Measurements from ENCODE around the gene DENND2D. TPM values are rescaled to one million over a fixed set of nuclear protein-coding genes. Genes with fewer than 3 reads are reported as not detected.

The DENND2D gene
- total RNA-seq, 2 experiments from 2014 or later: 60.7 to 62.0 TPM

DNA sequence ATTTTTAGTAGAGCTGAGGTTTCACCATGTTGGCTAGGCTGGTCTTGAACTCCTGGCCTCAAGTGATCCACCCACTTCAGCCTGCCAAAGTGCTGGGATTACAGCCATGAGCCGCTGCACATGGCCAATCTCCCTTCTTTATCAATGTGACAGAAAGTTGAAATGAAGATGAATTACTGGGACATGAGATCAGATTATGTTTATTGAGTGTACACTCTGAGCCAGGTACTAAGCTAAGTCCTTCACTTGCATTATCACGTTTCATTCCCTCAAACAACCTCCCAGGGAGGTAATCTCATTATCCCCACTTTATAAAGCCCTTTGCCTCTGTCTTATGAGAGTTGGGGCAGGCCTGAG, 20.8 kb upstream of the DENND2D start:
- H3K4me3 ChIP-seq (ENCODE audit: low read length): peak overlapping the region; percentile 42
- H3K27ac Mint-ChIP-seq: peak overlapping the region; percentile 98
- intact Hi-C loops (cut with DNase I, micrococcal nuclease): loop anchor here (1.0 to 10.0 kb wide), 6 partner anchors 34 to 548 kb away; partner anchors contain the start of genes ATP5PB (in 1 of the 2), CD53 (in 1 of the 2) and WDR77 (in 1 of the 2)

DNA sequence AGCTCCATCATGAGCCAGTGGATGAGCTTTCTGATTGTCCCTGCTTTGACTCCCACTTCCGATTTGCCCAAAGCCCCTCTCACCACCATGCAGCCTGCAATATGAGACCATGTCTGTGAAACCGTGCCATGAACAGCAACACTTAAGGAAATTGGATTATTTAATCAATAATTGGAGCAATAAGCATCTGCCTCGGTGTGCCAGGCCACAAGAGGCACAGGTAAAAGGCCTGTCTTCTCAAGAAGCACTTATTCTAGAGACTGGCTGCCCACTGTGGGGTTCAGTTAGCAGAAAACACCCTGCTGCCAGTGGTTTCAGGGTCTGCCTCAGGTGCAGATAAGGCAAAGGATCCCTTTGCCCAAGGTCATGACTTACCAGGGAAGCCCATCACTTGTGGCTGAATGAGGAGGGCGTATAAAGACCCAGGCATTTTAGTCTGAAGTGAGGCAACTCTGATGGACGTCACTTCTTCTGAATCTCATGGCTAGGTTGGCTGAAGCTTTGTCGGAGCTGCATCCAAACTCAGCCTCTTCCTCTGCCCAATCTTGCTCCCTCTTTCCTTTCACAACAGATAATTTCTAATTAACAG, 19.9 kb upstream of the DENND2D start:
- Histone ChIP-seq H3K4me3 (ENCODE audit: low read length) (peak overlapping the region; percentile 1), H3K27ac (ENCODE audit: low read depth in 1 of 2, low read length in 2 of 2) (peak overlapping the region; percentile 70 to 88), H3K36me3 (ENCODE audit: insufficient read depth, low read length) (no peaks in the 10 kb centered on the region), H3K4me1 (ENCODE audit: insufficient read depth, low read length) (peaks cover 91% of the 10 kb centered on the region), H3K9me3 (ENCODE audit: control insufficient read depth in 1 of 2, insufficient read depth in 1 of 2, low read length in 2 of 2) (no peaks in the 10 kb centered on the region), H3K27me3 (ENCODE audit: control insufficient read depth in 1 of 2, insufficient read depth in 2 of 2, low read length in 2 of 2) (no peaks in the 10 kb centered on the region)
- intact Hi-C loops (cut with DNase I, micrococcal nuclease): loop anchor here (1.0 to 10.0 kb wide), 6 partner anchors 13 to 547 kb away; partner anchors contain the start of genes ATP5PB (in 1 of the 2), CD53 (in 1 of the 2) and WDR77 (in 1 of the 2)
- no peak for ATAC-seq (ENCODE audit: poor library complexity)
- no peak for DNase-seq
- peak overlapping the region; percentile 52 for H3K4me3 Mint-ChIP-seq
- peak overlapping the region; percentile 98 for H3K27ac Mint-ChIP-seq
- peaks cover 97% of the 10 kb centered on the region for H3K4me1 Mint-ChIP-seq (ENCODE audit: low read depth)
- ChIA-PET CTCF (interaction anchor here (10.9 kb wide), 1 partner anchor 21 kb away, joined by 135 read pairs; the partner anchor contains the start of gene DENND2D), POLR2A (interaction anchor here (0.6 to 22.0 kb wide), 10 partner anchors 13 to 287 kb away, joined by 3 to 756 read pairs (median 5); partner anchors contain the start of genes CEPT1, DENND2D, DRAM2 and LRIF1)
- H3K9me3 Mint-ChIP-seq: peaks cover 7% of the 10 kb centered on the region
- TF ChIP-seq CTCF (IDR thresholded peaks at IDR 0.05): no peak
- peaks cover 9% of the 10 kb centered on the region for H3K36me3 Mint-ChIP-seq (ENCODE audit: low read depth)
- peaks cover 5% of the 10 kb centered on the region for H3K27me3 Mint-ChIP-seq

More for the DNA sequence above, 20.8 kb upstream of the DENND2D start:
- Histone ChIP-seq H3K4me1 (ENCODE audit: insufficient read depth, low read length) (peaks cover 91% of the 10 kb centered on the region), H3K9me3 (ENCODE audit: control insufficient read depth in 1 of 2, insufficient read depth in 1 of 2, low read length in 2 of 2) (no peaks in the 10 kb centered on the region), H3K27ac (ENCODE audit: low read depth in 1 of 2, low read length in 2 of 2) (peak overlapping the region; percentile 70 to 88), H3K36me3 (ENCODE audit: insufficient read depth, low read length) (no peaks in the 10 kb centered on the region), H3K27me3 (ENCODE audit: control insufficient read depth in 1 of 2, insufficient read depth in 2 of 2, low read length in 2 of 2) (no peaks in the 10 kb centered on the region)
- TF ChIP-seq CTCF (IDR thresholded peaks at IDR 0.05): no peak
- CTCF ChIA-PET: interaction anchor here (0.6 to 10.9 kb wide), 4 partner anchors 9 to 232 kb away, joined by 3 to 135 read pairs (median 3); partner anchors contain the start of gene DENND2D
- H3K9me3 Mint-ChIP-seq: peaks cover 5% of the 10 kb centered on the region
- no peaks in the 10 kb centered on the region for H3K27me3 Mint-ChIP-seq
- H3K36me3 Mint-ChIP-seq (ENCODE audit: low read depth): peaks cover 3% of the 10 kb centered on the region
- ATAC-seq (ENCODE audit: poor library complexity) (no peak), DNase-seq (no peak)
- H3K4me3 Mint-ChIP-seq: peak overlapping the region; percentile 85
- peaks cover 97% of the 10 kb centered on the region for H3K4me1 Mint-ChIP-seq (ENCODE audit: low read depth)
- POLR2A ChIA-PET: interaction anchor here (1.0 to 22.0 kb wide), 8 partner anchors 14 to 286 kb away, joined by 3 to 756 read pairs (median 6); partner anchors contain the start of genes CEPT1, DENND2D and DRAM2

- peaks cover 13% of the 10 kb centered on the region for H3K36me3 Mint-ChIP-seq (ENCODE audit: low read depth)
- H3K4me3 ChIP-seq (ENCODE audit: low read length): peak overlapping the region; percentile 1
- H3K4me1 ChIP-seq (ENCODE audit: insufficient read depth, low read length): peaks cover 93% of the 10 kb centered on the region
- peak overlapping the region; percentile 98 for H3K27ac Mint-ChIP-seq
- peaks cover 97% of the 10 kb centered on the region for H3K4me1 Mint-ChIP-seq (ENCODE audit: low read depth)
- no peaks in the 10 kb centered on the region for H3K27me3 ChIP-seq (ENCODE audit: control insufficient read depth in 1 of 2, insufficient read depth in 2 of 2, low read length in 2 of 2)
- ChIA-PET CTCF (interaction anchor here (10.9 kb wide), 1 partner anchor 21 kb away, joined by 135 read pairs; the partner anchor contains the start of gene DENND2D), POLR2A (interaction anchor here (1.3 to 22.0 kb wide), 13 partner anchors 10 to 256 kb away, joined by 3 to 756 read pairs (median 5); partner anchors contain the start of genes CEPT1, DENND2D, DRAM2 and LRIF1)
- H3K27ac ChIP-seq (ENCODE audit: low read depth in 1 of 2, low read length in 2 of 2): peak overlapping the region; percentile 70 to 88
- intact Hi-C loops (cut with DNase I, micrococcal nuclease): loop anchor here (1.0 to 10.0 kb wide), 10 partner anchors 12 to 548 kb away; partner anchors contain the start of genes ATP5PB (in 1 of the 2), CD53 (in 1 of the 2), CEPT1 (in 1 of the 2) and DRAM2 (in 1 of the 2)
- no peaks in the 10 kb centered on the region for H3K9me3 ChIP-seq (ENCODE audit: control insufficient read depth in 1 of 2, insufficient read depth in 1 of 2, low read length in 2 of 2)
- ATAC-seq (ENCODE audit: poor library complexity) (no peak), DNase-seq (peak in 2 of 14 experiments; percentile 56 to 61)
- TF ChIP-seq CTCF (IDR thresholded peaks at IDR 0.05): no peak
- H3K9me3 Mint-ChIP-seq: peaks cover 9% of the 10 kb centered on the region
- H3K4me3 Mint-ChIP-seq: peak overlapping the region; percentile 64
- H3K36me3 ChIP-seq (ENCODE audit: insufficient read depth, low read length): no peaks in the 10 kb centered on the region
- H3K27me3 Mint-ChIP-seq: peaks cover 5% of the 10 kb centered on the region
These were observed 19.3 kb upstream of the DENND2D start for GRCh38 chr1:111219557-111220286.
